Measurements from ENCODE around the gene ZNF786.

The ZNF786 gene

GRCh38 chr7:149090397-149091195 lies at the start of gene ZNF786:
Gene ZNF786 (minus strand): TSS chr7:149090718. CDS start chr7:149090640, 78 bp downstream.
- Histone ChIP-seq H3K4me1 (ENCODE audit: control insufficient read depth, insufficient read depth, low read length) (peaks cover 5% of the 10 kb centered on the region), H3K27ac (ENCODE audit: low read length) (peak within 1 kb of the TSS; percentile 95), H3K9ac (ENCODE audit: low read length in 2 of 2) (peak within 1 kb of the TSS; percentile 94 to 97), H3K36me3 (ENCODE audit: control insufficient read depth in 2 of 2, insufficient read depth in 2 of 2, low read length in 2 of 2) (no peaks in the 10 kb centered on the region), H3K27me3 (ENCODE audit: control insufficient read depth in 1 of 2, insufficient read depth in 2 of 2, low read length in 2 of 2) (no peaks in the 10 kb centered on the region), H3K4me3 (ENCODE audit: low read length in 2 of 2) (peak within 1 kb of the TSS; percentile 89 to 92), H3K9me3 (ENCODE audit: control insufficient read depth in 2 of 2, low read length in 2 of 2) (no peaks in the 10 kb centered on the region)

GRCh38 chr7:149136118-149136517 lies 45.6 kb upstream of the ZNF786 start:
- Histone ChIP-seq H3K36me3 (ENCODE audit: control insufficient read depth in 2 of 2, insufficient read depth in 2 of 2, low read length in 2 of 2) (no peaks in the 10 kb centered on the region), H3K4me3 (ENCODE audit: low read length in 2 of 2) (no peak overlapping the region), H3K27ac (ENCODE audit: low read length) (no peak overlapping the region)

DNA sequence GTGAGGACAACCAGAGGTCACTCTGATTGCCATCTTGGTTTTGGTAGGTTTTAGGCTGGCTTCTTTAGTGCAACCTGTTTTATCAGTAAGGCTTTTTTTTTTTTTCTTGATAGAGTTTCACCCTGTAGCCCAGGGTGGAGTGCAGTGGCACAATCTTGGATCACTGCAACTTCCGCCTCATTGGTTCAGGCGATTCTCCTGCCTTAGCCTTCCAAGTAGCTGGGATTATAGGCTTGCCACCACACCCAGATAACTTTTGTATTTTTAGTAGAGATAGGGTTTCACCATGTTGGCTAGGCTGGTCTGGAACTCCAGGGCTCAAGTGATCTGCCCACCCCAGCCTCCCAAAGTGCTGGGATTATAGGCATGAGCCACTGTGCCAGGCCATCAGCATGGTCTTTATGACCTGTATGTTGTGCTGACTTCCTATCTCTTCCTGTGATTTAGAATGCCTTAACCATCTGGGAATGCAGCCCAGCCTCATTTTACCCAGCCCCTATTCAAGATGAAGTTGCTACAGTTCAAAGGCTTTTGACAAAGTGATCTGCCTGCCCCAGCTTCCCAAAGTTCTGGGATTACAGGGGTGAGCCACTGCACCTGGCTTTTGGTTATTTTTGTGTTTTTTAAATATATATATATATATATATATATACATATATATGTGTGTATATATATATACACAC lies 42.7 kb upstream of the ZNF786 start:
- H3K9me3 ChIP-seq (ENCODE audit: control insufficient read depth in 2 of 2, low read length in 2 of 2): no peaks in the 10 kb centered on the region
- H3K9ac ChIP-seq (ENCODE audit: low read length in 2 of 2): no peak overlapping the region
- peaks cover 0 to 4% of the 10 kb centered on the region in 2 donors for H3K36me3 ChIP-seq (ENCODE audit: control insufficient read depth in 2 of 2, insufficient read depth in 2 of 2, low read length in 2 of 2)
- H3K4me1 ChIP-seq (ENCODE audit: control insufficient read depth, insufficient read depth, low read length): peaks cover under 1% of the 10 kb centered on the region
- H3K27me3 ChIP-seq (ENCODE audit: control insufficient read depth in 1 of 2, insufficient read depth in 2 of 2, low read length in 2 of 2): no peaks in the 10 kb centered on the region
- H3K27ac ChIP-seq (ENCODE audit: low read length): no peak overlapping the region
- H3K4me3 ChIP-seq (ENCODE audit: low read length in 2 of 2): no peak overlapping the region

More at GRCh38 chr7:149136118-149136517, 45.6 kb upstream of the ZNF786 start:
- H3K27me3 ChIP-seq (ENCODE audit: control insufficient read depth in 1 of 2, insufficient read depth in 2 of 2, low read length in 2 of 2): no peaks in the 10 kb centered on the region
- H3K9ac ChIP-seq (ENCODE audit: low read length in 2 of 2): no peak overlapping the region
- no peaks in the 10 kb centered on the region for H3K9me3 ChIP-seq (ENCODE audit: control insufficient read depth in 2 of 2, low read length in 2 of 2)
- H3K4me1 ChIP-seq (ENCODE audit: control insufficient read depth, insufficient read depth, low read length): no peaks in the 10 kb centered on the region

DNA sequence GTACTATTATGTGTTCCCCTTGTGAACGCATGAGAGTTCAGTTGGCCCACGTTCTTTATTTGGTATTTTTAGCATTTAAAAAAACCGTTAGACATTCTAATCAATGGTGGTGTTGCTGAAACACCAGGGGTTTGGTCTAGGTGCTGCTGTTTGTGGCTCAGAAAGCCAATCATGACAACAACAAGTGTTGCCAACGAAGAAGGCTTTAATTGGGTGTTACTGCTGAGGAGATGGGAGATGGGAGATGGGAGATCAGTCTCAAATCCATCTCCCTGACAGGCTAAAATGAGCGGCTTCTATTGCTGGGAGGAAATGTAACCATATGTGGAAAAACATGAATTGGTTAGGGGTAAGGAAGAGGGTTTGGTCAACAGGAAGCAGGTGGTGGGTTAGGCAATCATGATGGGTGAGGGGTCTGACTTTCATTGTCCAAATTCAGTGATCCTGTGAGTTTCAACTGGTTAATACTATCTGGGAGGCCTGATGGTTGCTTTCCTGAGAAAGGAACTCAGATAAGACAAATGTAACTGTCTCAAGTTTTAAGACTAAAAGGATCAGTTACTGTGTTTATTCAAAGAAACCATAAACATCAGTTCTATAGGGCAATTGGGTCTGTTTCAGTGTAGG lies 40.2 kb upstream of the ZNF786 start:
- H3K27ac ChIP-seq (ENCODE audit: low read length): no peak overlapping the region
- H3K27me3 ChIP-seq (ENCODE audit: control insufficient read depth in 1 of 2, insufficient read depth in 2 of 2, low read length in 2 of 2): no peaks in the 10 kb centered on the region
- no peak overlapping the region for H3K9ac ChIP-seq (ENCODE audit: low read length in 2 of 2)
- no peak overlapping the region for H3K4me3 ChIP-seq (ENCODE audit: low read length in 2 of 2)
- peaks cover 7% of the 10 kb centered on the region for H3K4me1 ChIP-seq (ENCODE audit: control insufficient read depth, insufficient read depth, low read length)
- H3K36me3 ChIP-seq (ENCODE audit: control insufficient read depth in 2 of 2, insufficient read depth in 2 of 2, low read length in 2 of 2): peaks cover 0 to 4% of the 10 kb centered on the region in 2 donors
- H3K9me3 ChIP-seq (ENCODE audit: control insufficient read depth in 2 of 2, low read length in 2 of 2): no peaks in the 10 kb centered on the region

GRCh38 chr7:149126662-149127266 lies 36.2 kb upstream of the ZNF786 start:
- Histone ChIP-seq H3K36me3 (ENCODE audit: control insufficient read depth in 2 of 2, insufficient read depth in 2 of 2, low read length in 2 of 2) (peaks cover 0 to 4% of the 10 kb centered on the region in 2 donors), H3K27ac (ENCODE audit: low read length) (peak overlapping the region; percentile 88), H3K27me3 (ENCODE audit: control insufficient read depth in 1 of 2, insufficient read depth in 2 of 2, low read length in 2 of 2) (no peaks in the 10 kb centered on the region), H3K9me3 (ENCODE audit: control insufficient read depth in 2 of 2, low read length in 2 of 2) (no peaks in the 10 kb centered on the region), H3K9ac (ENCODE audit: low read length in 2 of 2) (peak overlapping the region; percentile 93 to 96), H3K4me3 (ENCODE audit: low read length in 2 of 2) (peak overlapping the region; percentile 98 to 99), H3K4me1 (ENCODE audit: control insufficient read depth, insufficient read depth, low read length) (peaks cover 7% of the 10 kb centered on the region)

- Histone ChIP-seq H3K4me1 (ENCODE audit: control insufficient read depth, insufficient read depth, low read length) (peaks cover 7% of the 10 kb centered on the region), H3K27me3 (ENCODE audit: control insufficient read depth in 1 of 2, insufficient read depth in 2 of 2, low read length in 2 of 2) (no peaks in the 10 kb centered on the region), H3K27ac (ENCODE audit: low read length) (peak within 1 kb of the TSS; percentile 88), H3K9me3 (ENCODE audit: control insufficient read depth in 2 of 2, low read length in 2 of 2) (no peaks in the 10 kb centered on the region), H3K4me3 (ENCODE audit: low read length in 2 of 2) (peak within 1 kb of the TSS; percentile 98 to 99), H3K9ac (ENCODE audit: low read length in 2 of 2) (peak within 1 kb of the TSS; percentile 96), H3K36me3 (ENCODE audit: control insufficient read depth in 2 of 2, insufficient read depth in 2 of 2, low read length in 2 of 2) (peaks cover 0 to 4% of the 10 kb centered on the region in 2 donors)
Observed at GRCh38 chr7:149125863-149126661, 35.5 kb upstream of the ZNF786 start, which contains the start of gene ZNF425. Gene ZNF425 (minus strand): TSS chr7:149126324. CDS start chr7:149126213, 111 bp downstream.

GRCh38 chr7:149125189-149125862 lies 34.8 kb upstream of the ZNF786 start:
- H3K4me1 ChIP-seq (ENCODE audit: control insufficient read depth, insufficient read depth, low read length): peaks cover 7% of the 10 kb centered on the region
- no peaks in the 10 kb centered on the region for H3K36me3 ChIP-seq (ENCODE audit: control insufficient read depth in 2 of 2, insufficient read depth in 2 of 2, low read length in 2 of 2)
- peak overlapping the region; percentile 96 for H3K9ac ChIP-seq (ENCODE audit: low read length in 2 of 2)
- no peaks in the 10 kb centered on the region for H3K9me3 ChIP-seq (ENCODE audit: control insufficient read depth in 2 of 2, low read length in 2 of 2)
- H3K4me3 ChIP-seq (ENCODE audit: low read length in 2 of 2): peak overlapping the region; percentile 98 to 99
- H3K27me3 ChIP-seq (ENCODE audit: control insufficient read depth in 1 of 2, insufficient read depth in 2 of 2, low read length in 2 of 2): no peaks in the 10 kb centered on the region
- H3K27ac ChIP-seq (ENCODE audit: low read length): peak overlapping the region; percentile 88

DNA sequence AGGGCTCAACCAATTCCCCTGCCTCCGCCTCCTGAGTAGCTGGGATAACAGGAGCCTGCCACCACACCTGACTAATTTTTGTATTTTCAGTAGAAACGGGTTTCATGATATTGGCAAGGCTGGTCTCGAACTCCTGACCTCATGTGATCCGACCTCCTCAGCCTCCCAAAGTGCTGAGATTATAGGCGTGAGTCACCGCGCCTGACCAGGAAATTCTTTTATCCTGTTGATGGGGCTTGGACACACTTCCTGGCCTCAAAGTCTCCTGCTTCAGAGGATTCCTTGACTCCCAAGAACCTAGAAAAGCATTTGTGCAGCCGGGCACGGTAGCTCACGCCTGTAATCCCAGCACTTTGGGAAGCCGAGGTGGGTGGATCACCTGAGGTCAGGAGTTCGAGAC lies 19.5 kb upstream of the ZNF786 start:
- H3K9me3 ChIP-seq (ENCODE audit: control insufficient read depth in 2 of 2, low read length in 2 of 2): no peaks in the 10 kb centered on the region

DNA sequence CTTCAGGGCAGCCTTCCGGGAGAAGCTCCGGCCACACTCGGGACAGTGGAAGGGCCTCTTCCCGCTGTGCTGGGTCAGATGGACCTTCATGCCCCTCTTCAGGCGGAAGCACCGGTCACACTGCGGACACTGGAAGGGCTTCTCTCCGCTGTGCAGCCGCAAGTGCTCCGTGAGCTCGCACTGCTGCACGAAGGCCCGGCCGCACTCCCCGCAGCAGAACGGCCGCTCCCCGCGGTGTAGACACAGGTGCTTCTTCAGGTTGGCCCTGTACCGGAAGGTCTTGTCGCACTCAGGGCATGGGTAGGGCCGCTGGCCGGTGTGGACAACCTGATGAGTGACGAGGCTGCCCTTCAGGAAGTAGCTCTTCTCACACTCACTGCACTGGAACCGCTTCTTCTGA lies 14.2 kb upstream of the ZNF786 start:
- peaks cover 3 to 8% of the 10 kb centered on the region in 2 donors for H3K36me3 ChIP-seq (ENCODE audit: control insufficient read depth in 2 of 2, insufficient read depth in 2 of 2, low read length in 2 of 2)
- H3K27ac ChIP-seq (ENCODE audit: low read length): no peak overlapping the region
- H3K27me3 ChIP-seq (ENCODE audit: control insufficient read depth in 1 of 2, insufficient read depth in 2 of 2, low read length in 2 of 2): no peaks in the 10 kb centered on the region
- no peaks in the 10 kb centered on the region for H3K9me3 ChIP-seq (ENCODE audit: control insufficient read depth in 2 of 2, low read length in 2 of 2)
- H3K9ac ChIP-seq (ENCODE audit: low read length in 2 of 2): no peak overlapping the region
- H3K4me1 ChIP-seq (ENCODE audit: control insufficient read depth, insufficient read depth, low read length): no peaks in the 10 kb centered on the region
- H3K4me3 ChIP-seq (ENCODE audit: low read length in 2 of 2): no peak overlapping the region

More for the DNA sequence above, 19.5 kb upstream of the ZNF786 start:
- H3K27me3 ChIP-seq (ENCODE audit: control insufficient read depth in 1 of 2, insufficient read depth in 2 of 2, low read length in 2 of 2): no peaks in the 10 kb centered on the region
- no peak overlapping the region for H3K9ac ChIP-seq (ENCODE audit: low read length in 2 of 2)
- H3K4me1 ChIP-seq (ENCODE audit: control insufficient read depth, insufficient read depth, low read length): no peaks in the 10 kb centered on the region
- H3K36me3 ChIP-seq (ENCODE audit: control insufficient read depth in 2 of 2, insufficient read depth in 2 of 2, low read length in 2 of 2): no peaks in the 10 kb centered on the region
- H3K27ac ChIP-seq (ENCODE audit: low read length): no peak overlapping the region
- H3K4me3 ChIP-seq (ENCODE audit: low read length in 2 of 2): no peak overlapping the region

Data from stomach smooth muscle (tissue), 2 donors.